ENCODE results near the gene TAPT1. TPM values are rescaled to one million over a fixed set of nuclear protein-coding genes. Genes with fewer than 3 reads are reported as not detected.

The TAPT1 gene
- total and polyA plus RNA-seq, 2 of the 13 experiments (the other 11 are each of a cell fraction or from before 2014, with no cell fraction given), result 24.5 to 25.3 TPM

- TF ChIP-seq ZSCAN31 (CRISPR knock-in tag; IDR thresholded peaks at IDR 0.05; ENCODE audit: low read depth) (no peak), ZNF414 (CRISPR knock-in tag; IDR thresholded peaks at IDR 0.05) (no peak), POGZ (CRISPR knock-in tag; IDR thresholded peaks at IDR 0.05) (peak; percentile 38; the same call in 1 of the 2 replicates), AHDC1 (CRISPR knock-in tag; IDR thresholded peaks at IDR 0.05; ENCODE audit: borderline replicate concordance) (no peak), CBX5 (CRISPR knock-in tag; IDR thresholded peaks at IDR 0.05; ENCODE audit: borderline replicate concordance) (no peak), TFE3 (CRISPR knock-in tag; IDR thresholded peaks at IDR 0.05) (no peak), ZBTB14 (CRISPR knock-in tag; IDR thresholded peaks at IDR 0.05) (no peak), FOXO1 (CRISPR knock-in tag; IDR thresholded peaks at IDR 0.05) (no peak), FIP1L1 (IDR thresholded peaks at IDR 0.05; ENCODE audit: borderline replicate concordance, insufficient read depth, low read depth, low read length) (no peak), ZNF317 (CRISPR knock-in tag; IDR thresholded peaks at IDR 0.05) (no peak), ZNF660 (CRISPR knock-in tag; IDR thresholded peaks at IDR 0.05; ENCODE audit: borderline replicate concordance, low read depth) (no peak), PAXIP1 (CRISPR knock-in tag; conservative IDR thresholded peaks at IDR 0.05) (0 out of 2 replicates have a peak, but pooled peaks have one; percentile 27)
Measured at GRCh38 chr4:16257611-16258010, 31.3 kb upstream of the TAPT1 start (continued).

Measured in HepG2 (cell line).